K562 (cell line): ENCODE measurements around the gene LYSMD4.

Source experiments
- CC2D1A ChIP-seq: fragments of 450-650 bp; IDR thresholded peaks from 2 replicates; pipeline ENCODE4 v1.6.1; 2017; ENCODE audit warnings: mild to moderate bottlenecking
- CEBPB ChIP-seq: fragments of 450-650 bp; IDR thresholded peaks from 2 replicates; pipeline ENCODE4 v1.6.1; 2016; ENCODE audit warnings: missing genetic modification characterization, missing compliant biosample characterization
- CHAMP1 ChIP-seq: fragments of 450-650 bp; IDR thresholded peaks from 2 replicates; pipeline ENCODE4 v1.6.1; 2016; ENCODE audit warnings: mild to moderate bottlenecking
- FOXP1 ChIP-seq: sonication (generic); formaldehyde crosslinking; IDR thresholded peaks from 2 replicates; pipeline ENCODE4 v1.8.0; 2022; ENCODE audit warnings: mild to moderate bottlenecking, missing genetic modification reagents
- GTF3C2 ChIP-seq: IDR thresholded peaks from 3 replicates; pipeline ENCODE4 v1.6.1; 2011; ENCODE audit warnings: borderline replicate concordance, mild to moderate bottlenecking, moderate library complexity; ENCODE audit not compliant: insufficient read length; ENCODE audit errors: extremely low read depth
- IFI16 ChIP-seq: fragments of 250-450 bp; sonication (Bioruptor Pico); IDR thresholded peaks from 2 replicates; pipeline ENCODE4 v2.1.2; 2022; ENCODE audit warnings: mild to moderate bottlenecking, inconsistent platforms
- NFIC ChIP-seq: fragments of 450-650 bp; IDR thresholded peaks from 2 replicates; pipeline ENCODE4 v1.6.1; 2017; ENCODE audit warnings: mild to moderate bottlenecking, inconsistent platforms
- NR3C1 ChIP-seq: sonication (generic); formaldehyde crosslinking; IDR thresholded peaks from 2 replicates; pipeline ENCODE4 v1.8.1; 2022; ENCODE audit warnings: missing genetic modification reagents
- PTBP1 ChIP-seq: fragments of 200-400 bp; formaldehyde crosslinking; IDR thresholded peaks from 2 replicates; pipeline ENCODE4 v1.6.1; 2017; ENCODE audit warnings: low read depth, low read length
- TEAD4 ChIP-seq, 2 experiments: sonication (generic) in 1 of 2; formaldehyde crosslinking in 1 of 2; IDR thresholded peaks; 2 replicates each; pipeline versions ENCODE4 v1.6.1 to v1.8.0; 2012 to 2022; ENCODE audit warnings: borderline replicate concordance in 1 of 2, inconsistent platforms in 1 of 2, low read length in 1 of 2, mild to moderate bottlenecking in 1 of 2, missing genetic modification reagents in 1 of 2
- ZNF133 ChIP-seq: fragments of 250-450 bp; sonication (Bioruptor Pico); IDR thresholded peaks from 2 replicates; pipeline ENCODE4 v1.4.0; 2020; ENCODE audit warnings: mild to moderate bottlenecking
- TF ChIP-seq, protein P1 (sequence below), 3 experiments: IDR thresholded peaks in 2 of 3; conservative IDR thresholded peaks in 1 of 3; 2 replicates each; pipeline ENCODE4 v1.5.1; 2011 to 2012; ENCODE audit warnings: low read length in 3 of 3, mild to moderate bottlenecking in 3 of 3, control low read depth in 2 of 3, improper control_type of control experiment in 1 of 3, inconsistent platforms in 1 of 3, low read depth in 1 of 3, mixed read lengths in 1 of 3, moderate library complexity in 1 of 3; ENCODE audit not compliant: insufficient read depth in 2 of 3
- TF ChIP-seq, protein P2 (sequence below): fragments of 450-650 bp; IDR thresholded peaks from 2 replicates; pipeline ENCODE4 v1.6.1; 2017; ENCODE audit warnings: mild to moderate bottlenecking, moderate library complexity
- TF ChIP-seq, protein P3 (sequence below): sonication (generic); formaldehyde crosslinking; IDR thresholded peaks from 2 replicates; pipeline ENCODE4 v1.8.0; 2022; ENCODE audit warnings: mild to moderate bottlenecking, missing genetic modification reagents

- no peak for TF ChIP-seq CHAMP1
- no peak for TF ChIP-seq ZNF133
- TF ChIP-seq TEAD4 (IDR thresholded peaks at IDR 0.05; ENCODE audit: low read length), result no peak
- TF ChIP-seq TEAD4 (CRISPR knock-in tag; IDR thresholded peaks at IDR 0.05; ENCODE audit: borderline replicate concordance), result no peak
- no peak for TF ChIP-seq IFI16 (CRISPR knock-in tag)
- TF ChIP-seq, protein P1, sequence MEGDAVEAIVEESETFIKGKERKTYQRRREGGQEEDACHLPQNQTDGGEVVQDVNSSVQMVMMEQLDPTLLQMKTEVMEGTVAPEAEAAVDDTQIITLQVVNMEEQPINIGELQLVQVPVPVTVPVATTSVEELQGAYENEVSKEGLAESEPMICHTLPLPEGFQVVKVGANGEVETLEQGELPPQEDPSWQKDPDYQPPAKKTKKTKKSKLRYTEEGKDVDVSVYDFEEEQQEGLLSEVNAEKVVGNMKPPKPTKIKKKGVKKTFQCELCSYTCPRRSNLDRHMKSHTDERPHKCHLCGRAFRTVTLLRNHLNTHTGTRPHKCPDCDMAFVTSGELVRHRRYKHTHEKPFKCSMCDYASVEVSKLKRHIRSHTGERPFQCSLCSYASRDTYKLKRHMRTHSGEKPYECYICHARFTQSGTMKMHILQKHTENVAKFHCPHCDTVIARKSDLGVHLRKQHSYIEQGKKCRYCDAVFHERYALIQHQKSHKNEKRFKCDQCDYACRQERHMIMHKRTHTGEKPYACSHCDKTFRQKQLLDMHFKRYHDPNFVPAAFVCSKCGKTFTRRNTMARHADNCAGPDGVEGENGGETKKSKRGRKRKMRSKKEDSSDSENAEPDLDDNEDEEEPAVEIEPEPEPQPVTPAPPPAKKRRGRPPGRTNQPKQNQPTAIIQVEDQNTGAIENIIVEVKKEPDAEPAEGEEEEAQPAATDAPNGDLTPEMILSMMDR (IDR thresholded peaks at IDR 0.05 in 2 of 3, conservative IDR thresholded peaks at IDR 0.05 in 1 of 3; ENCODE audit: insufficient read depth in 2 of 3, low read depth in 1 of 3, low read length in 3 of 3), result peak in 2 of 3 experiments; percentile 25 to 27; a peak in 1 of 6 replicates
- TF ChIP-seq CEBPB (tag), result no peak
- TF ChIP-seq GTF3C2, result no peak
- no peak for TF ChIP-seq CC2D1A
- TF ChIP-seq NR3C1 (CRISPR knock-in tag), result no peak
- no peak for TF ChIP-seq NFIC
- TF ChIP-seq, protein P2, sequence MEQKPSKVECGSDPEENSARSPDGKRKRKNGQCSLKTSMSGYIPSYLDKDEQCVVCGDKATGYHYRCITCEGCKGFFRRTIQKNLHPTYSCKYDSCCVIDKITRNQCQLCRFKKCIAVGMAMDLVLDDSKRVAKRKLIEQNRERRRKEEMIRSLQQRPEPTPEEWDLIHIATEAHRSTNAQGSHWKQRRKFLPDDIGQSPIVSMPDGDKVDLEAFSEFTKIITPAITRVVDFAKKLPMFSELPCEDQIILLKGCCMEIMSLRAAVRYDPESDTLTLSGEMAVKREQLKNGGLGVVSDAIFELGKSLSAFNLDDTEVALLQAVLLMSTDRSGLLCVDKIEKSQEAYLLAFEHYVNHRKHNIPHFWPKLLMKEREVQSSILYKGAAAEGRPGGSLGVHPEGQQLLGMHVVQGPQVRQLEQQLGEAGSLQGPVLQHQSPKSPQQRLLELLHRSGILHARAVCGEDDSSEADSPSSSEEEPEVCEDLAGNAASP, result no peak
- no peak for TF ChIP-seq PTBP1
- no peak for TF ChIP-seq FOXP1 (CRISPR knock-in tag)
- TF ChIP-seq, protein P3, sequence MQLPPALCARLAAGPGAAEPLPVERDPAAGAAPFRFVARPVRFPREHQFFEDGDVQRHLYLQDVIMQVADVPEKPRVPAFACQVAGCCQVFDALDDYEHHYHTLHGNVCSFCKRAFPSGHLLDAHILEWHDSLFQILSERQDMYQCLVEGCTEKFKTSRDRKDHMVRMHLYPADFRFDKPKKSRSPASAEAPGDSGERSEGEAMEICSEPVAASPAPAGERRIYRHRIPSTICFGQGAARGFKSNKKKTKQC, result no peak
Observed at GRCh38 chr15:99744142-99744541, 10.9 kb upstream of the LYSMD4 start.
